ENCODE data around the gene TSPEAR. TPM values are rescaled to one million over a fixed set of nuclear protein-coding genes. Genes with fewer than 3 reads are reported as not detected.

TSPEAR gene
- total RNA-seq, 2 experiments from 2014 or later = not detected

DNA sequence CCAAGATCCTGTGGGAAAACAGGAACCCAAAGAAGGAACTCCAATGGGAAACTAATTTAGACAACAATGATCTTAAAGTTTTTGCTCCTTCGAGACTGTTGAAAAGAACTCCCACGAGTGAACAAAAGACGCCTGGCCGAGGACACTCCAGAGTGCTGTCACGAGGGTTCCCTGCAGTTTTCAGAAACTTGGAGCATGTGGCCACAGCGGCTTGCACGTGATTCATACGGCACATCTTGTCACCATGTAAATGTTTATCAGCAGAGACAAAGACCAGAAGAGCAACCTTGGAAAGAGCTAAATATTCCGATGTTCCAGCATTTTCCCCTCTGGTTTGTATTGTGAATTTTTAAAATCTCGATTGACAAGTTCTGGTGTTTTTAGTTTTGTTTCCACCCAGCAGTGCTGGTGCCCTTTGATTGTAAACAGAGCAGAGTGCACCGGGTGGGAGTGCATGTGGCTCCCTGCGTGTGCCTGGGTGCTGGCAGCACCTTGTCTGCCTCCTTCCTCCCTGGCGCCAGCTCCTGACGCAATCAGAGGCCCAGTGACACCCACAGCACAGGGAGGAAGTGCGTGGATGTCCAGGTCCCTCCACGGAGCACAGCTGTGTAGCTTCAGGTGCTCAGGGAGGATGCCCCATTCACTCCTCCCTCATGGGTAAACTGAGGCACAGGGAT lies 233.1 kb downstream of the TSPEAR start:
- TF ChIP-seq, protein P1, sequence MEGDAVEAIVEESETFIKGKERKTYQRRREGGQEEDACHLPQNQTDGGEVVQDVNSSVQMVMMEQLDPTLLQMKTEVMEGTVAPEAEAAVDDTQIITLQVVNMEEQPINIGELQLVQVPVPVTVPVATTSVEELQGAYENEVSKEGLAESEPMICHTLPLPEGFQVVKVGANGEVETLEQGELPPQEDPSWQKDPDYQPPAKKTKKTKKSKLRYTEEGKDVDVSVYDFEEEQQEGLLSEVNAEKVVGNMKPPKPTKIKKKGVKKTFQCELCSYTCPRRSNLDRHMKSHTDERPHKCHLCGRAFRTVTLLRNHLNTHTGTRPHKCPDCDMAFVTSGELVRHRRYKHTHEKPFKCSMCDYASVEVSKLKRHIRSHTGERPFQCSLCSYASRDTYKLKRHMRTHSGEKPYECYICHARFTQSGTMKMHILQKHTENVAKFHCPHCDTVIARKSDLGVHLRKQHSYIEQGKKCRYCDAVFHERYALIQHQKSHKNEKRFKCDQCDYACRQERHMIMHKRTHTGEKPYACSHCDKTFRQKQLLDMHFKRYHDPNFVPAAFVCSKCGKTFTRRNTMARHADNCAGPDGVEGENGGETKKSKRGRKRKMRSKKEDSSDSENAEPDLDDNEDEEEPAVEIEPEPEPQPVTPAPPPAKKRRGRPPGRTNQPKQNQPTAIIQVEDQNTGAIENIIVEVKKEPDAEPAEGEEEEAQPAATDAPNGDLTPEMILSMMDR (IDR thresholded peaks at IDR 0.05) = no peak
- Mint-ChIP-seq H3K36me3 (ENCODE audit: low read depth) (no peaks in the 10 kb centered on the region), H3K27me3 (peaks cover 2% of the 10 kb centered on the region), H3K27ac (no peak overlapping the region), H3K9me3 (no peaks in the 10 kb centered on the region), H3K4me1 (ENCODE audit: low read depth) (peaks cover 7% of the 10 kb centered on the region), H3K4me3 (no peak overlapping the region)
- POLR2A ChIA-PET = no interaction called here
- no peak for ATAC-seq
- DNase-seq = no peak
- CTCF ChIA-PET = interaction anchor here (0.9 kb wide), 1 partner anchor 23 kb away, joined by 3 read pairs; the partner anchor contains the start of gene LRRC3
- intact Hi-C loops (cut with micrococcal nuclease) = loop anchor here (10.0 kb wide), 1 partner anchor 133 kb away; no protein-coding TSS in a partner anchor

DNA sequence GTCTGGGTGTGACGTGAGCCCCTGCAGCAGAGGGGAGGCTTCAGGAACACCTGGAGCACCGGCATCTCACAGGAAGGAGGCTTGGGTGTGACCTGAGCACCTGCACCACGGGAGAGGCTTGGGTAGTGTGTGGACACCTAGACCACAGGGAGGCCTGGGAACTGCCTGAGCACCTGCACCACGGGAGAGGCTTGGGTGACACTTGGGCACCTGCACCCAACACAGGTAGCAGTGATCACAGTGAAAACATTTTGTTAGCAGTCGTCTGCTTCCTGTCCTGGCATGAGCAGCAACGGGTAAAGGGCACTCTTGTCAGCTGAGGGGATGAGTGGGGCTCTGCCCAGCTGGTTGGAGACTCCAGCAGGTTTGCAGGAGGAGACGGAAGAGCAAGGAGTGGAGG lies 233.7 kb downstream of the TSPEAR start:
- Mint-ChIP-seq H3K36me3 (ENCODE audit: low read depth) (no peaks in the 10 kb centered on the region), H3K27me3 (peaks cover 2% of the 10 kb centered on the region), H3K4me3 (no peak overlapping the region), H3K27ac (no peak overlapping the region), H3K4me1 (ENCODE audit: low read depth) (peaks cover 7% of the 10 kb centered on the region), H3K9me3 (no peaks in the 10 kb centered on the region)
- POLR2A ChIA-PET = no interaction called here
- TF ChIP-seq, protein P1 (IDR thresholded peaks at IDR 0.05) = no peak
- no peak for ATAC-seq
- no peak for DNase-seq
- intact Hi-C loops (cut with micrococcal nuclease) = loop anchor here (10.0 kb wide), 1 partner anchor 133 kb away; no protein-coding TSS in a partner anchor
- CTCF ChIA-PET = no interaction called here

DNA sequence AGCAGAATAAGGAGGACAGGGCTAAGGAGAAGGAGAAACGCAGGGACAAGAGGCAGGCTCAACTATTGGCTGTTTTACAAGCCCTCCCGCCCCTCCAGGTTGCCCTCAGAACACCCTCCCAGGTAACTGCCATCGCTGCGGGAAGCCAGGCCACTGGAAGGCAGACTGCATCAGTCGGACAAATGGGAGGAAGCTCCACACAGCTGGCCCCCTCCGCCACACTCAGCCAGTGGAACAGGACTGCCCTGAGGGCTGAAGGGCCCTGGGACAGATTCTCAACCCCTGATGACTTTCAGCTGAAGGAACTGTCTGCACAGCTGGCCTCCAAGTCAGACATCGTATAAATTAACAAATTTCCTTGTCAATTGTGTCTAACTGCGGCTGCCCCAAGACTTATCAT lies 234.2 kb downstream of the TSPEAR start:
- Mint-ChIP-seq H3K36me3 (ENCODE audit: low read depth) (no peaks in the 10 kb centered on the region), H3K4me3 (no peak overlapping the region), H3K4me1 (ENCODE audit: low read depth) (peaks cover 7% of the 10 kb centered on the region), H3K27ac (no peak overlapping the region), H3K9me3 (no peaks in the 10 kb centered on the region), H3K27me3 (no peaks in the 10 kb centered on the region)
- ChIA-PET POLR2A (no interaction called here), CTCF (no interaction called here)
- DNase-seq (no peak), ATAC-seq (no peak)
- intact Hi-C loops (cut with micrococcal nuclease) = loop anchor here (10.0 kb wide), 1 partner anchor 132 kb away; no protein-coding TSS in a partner anchor
- TF ChIP-seq, protein P1 (IDR thresholded peaks at IDR 0.05) = no peak

DNA sequence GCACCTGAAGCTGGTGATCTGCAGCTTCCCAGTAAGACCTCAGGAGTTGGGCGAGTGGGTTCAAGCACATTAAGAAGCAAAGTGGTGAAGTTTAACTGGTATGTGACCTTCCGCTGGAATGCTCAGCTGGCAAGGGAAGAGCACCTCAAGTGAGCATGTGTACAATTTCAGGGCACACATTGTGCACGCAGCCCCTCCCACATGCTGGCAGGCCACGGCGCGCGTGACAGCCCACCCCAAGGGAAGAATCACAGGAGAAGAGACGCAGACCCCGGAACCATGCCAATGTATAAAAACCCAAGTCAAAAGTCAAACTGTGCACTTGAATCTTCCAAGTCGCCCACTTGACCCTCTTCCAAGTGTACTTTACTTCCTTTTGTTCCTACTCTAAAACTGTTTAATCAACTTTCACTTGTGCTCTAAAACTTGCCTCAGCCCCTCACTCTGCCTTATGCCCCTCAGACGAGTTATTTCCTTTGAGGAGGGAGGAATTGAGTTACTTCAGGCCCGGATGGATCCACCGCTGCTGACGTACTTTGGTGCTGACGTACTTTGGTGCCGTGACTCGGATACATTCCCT lies 236.0 kb downstream of the TSPEAR start:
- TF ChIP-seq, protein P1 (IDR thresholded peaks at IDR 0.05) = no peak
- Mint-ChIP-seq H3K27me3 (no peaks in the 10 kb centered on the region), H3K36me3 (ENCODE audit: low read depth) (no peaks in the 10 kb centered on the region), H3K27ac (no peak overlapping the region), H3K4me1 (ENCODE audit: low read depth) (peaks cover 7% of the 10 kb centered on the region), H3K4me3 (no peak overlapping the region), H3K9me3 (no peaks in the 10 kb centered on the region)
- ATAC-seq (no peak), DNase-seq (no peak)
- POLR2A ChIA-PET = no interaction called here
- intact Hi-C loops (cut with micrococcal nuclease) = loop anchor here (10.0 kb wide), 1 partner anchor 131 kb away; no protein-coding TSS in a partner anchor
- CTCF ChIA-PET = no interaction called here
